GM21717 (cell line): ENCODE data around the gene TTC28.
"Not testable (repeated sequence)": the region's sequence is repeated elsewhere in the genome, so short reads cannot be mapped to it uniquely, and the experiment has no call there.

Source experiments
- ATAC-seq: cut with Tn5 transposase; IDR thresholded peaks from one replicate; pipeline ENCODE4 v1.9.1; 2021; ENCODE audit warnings: mild to moderate bottlenecking, moderate library complexity; ENCODE audit not compliant: unreplicated experiment

TTC28 gene

GRCh38 chr22:28497188-28497587 lies 182.5 kb downstream of the TTC28 start:
- ATAC-seq = no peak

DNA sequence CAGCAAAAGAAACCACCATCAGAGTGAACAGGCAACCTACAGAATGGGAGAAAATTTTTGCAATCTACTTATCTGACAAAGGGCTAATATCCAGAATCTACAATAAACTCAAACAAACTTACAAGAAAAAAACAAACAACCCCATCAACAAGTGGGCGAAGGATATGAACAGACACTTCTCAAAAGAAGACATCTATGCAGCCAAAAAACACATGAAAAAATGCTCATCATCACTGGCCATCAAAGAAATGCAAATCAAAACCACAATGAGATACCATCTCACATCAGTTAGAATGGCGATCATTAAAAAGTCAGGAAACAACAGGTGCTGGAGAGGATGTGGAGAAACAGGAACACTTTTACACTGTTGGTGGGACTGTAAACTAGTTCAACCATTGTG lies 188.4 kb downstream of the TTC28 start:
- not testable (repeated sequence) for ATAC-seq

- ATAC-seq = no peak
These were observed 190.8 kb downstream of the TTC28 start for GRCh38 chr22:28488825-28489224.

DNA sequence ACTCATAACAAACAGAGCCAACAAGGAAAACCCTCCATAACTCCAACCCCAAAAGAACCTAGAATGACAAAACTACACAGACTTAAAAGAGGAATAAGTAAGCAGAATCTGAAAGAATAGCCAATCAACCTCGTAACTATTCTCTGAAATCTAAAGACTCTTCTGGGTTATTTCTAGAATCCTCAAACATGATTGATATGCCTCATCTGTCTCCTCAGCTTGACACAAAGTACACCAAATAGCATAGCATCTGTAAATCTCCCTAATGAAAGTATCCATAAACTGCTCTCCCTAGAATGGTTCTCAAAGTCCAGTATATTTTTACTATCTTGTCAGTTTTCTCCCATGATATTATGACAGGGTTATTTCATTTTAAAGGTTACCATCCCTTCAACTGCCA lies 195.0 kb downstream of the TTC28 start:
- ATAC-seq = no peak

GRCh38 chr22:28481725-28482124 lies 197.9 kb downstream of the TTC28 start:
- no peak for ATAC-seq

DNA sequence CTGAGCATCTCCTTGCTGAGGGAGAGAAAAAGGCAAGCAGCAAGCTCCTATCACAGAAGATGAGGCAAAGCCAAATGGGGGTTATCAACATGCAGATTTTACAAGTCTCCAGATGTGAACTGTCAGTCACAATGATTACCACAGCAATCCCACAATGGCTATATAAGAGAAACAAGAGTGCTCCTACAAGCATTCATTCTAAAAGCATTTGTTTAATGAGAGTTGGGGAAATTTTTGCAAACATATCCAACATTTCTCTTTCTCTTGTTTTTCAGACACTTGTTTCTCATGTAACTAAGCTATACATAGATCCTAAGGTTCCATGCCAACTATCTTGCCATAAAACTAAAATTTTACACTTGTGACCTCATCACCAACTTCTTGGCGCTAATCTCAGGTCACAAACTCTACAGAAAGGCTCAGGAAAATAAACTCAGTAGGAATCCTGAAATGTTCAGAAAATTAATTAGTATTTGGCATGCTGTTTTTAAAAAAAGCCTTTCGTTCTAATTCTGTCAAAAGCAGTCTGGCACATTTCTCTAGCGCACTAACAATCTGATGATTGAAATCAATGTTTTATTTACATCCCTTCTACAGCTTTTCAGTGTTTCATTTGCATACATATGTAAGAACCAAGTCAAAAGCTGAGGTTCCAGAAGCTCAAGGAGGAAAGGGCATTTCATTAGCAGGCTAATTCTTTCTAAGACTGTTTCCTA lies 199.5 kb downstream of the TTC28 start:
- ATAC-seq = no peak

DNA sequence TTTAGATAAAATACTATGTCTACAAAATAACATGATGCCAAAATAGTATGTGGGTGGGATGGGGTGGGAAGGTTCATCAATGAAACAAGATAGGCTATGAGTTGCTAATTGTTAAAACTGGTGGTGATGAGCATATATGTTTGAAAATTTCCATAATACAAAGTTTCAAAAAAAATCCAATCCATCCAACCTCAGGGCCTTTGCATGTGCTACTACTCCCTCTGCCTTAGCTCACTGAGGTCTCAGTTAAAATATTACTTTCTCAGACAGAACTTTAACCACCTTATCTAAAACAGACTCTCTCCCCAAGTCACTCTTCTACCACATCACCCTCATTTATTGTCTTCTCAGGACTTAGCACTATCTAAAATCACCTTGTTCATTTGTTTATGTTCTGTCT lies 201.1 kb downstream of the TTC28 start:
- ATAC-seq = no peak

- no peak for ATAC-seq
These were observed 202.1 kb downstream of the TTC28 start for GRCh38 chr22:28477556-28477955.

DNA sequence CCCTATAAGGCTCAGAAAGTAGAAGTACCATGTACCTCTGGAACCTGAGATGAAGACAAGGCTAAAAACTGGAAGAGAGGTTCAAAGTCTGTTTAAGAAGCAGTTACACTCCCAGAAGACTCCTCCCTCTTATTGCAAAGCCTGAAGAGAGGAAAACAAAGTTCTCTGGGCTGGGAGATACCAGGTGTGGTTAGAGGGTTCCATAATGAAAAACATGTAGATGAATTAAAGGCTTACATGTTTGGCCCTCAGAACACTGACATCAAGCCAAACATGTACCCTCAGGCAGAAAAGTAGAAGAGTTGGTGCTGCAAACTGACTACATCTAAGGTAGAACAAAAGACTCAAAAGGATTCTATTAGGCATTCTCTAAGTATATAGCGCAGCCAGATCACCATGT lies 205.3 kb downstream of the TTC28 start:
- no peak for ATAC-seq

DNA sequence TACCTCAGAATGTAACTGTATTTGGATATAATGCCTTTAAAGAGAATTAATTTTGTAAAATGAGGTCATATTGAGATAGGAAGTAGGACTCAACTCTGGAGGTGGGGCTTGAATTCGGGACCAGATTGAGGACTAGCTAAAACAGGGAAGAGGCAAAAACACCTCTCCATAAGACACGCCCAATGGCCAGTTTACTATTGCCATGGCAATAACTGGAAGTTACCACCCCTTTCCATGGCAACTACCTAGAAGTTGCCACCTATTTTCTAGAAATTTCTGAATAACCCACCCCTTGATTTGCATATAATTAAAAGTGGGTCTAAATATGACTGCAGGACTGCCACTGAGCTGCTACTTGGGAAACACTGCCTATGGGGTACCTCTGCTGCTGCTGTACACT lies 206.4 kb downstream of the TTC28 start:
- no peak for ATAC-seq

DNA sequence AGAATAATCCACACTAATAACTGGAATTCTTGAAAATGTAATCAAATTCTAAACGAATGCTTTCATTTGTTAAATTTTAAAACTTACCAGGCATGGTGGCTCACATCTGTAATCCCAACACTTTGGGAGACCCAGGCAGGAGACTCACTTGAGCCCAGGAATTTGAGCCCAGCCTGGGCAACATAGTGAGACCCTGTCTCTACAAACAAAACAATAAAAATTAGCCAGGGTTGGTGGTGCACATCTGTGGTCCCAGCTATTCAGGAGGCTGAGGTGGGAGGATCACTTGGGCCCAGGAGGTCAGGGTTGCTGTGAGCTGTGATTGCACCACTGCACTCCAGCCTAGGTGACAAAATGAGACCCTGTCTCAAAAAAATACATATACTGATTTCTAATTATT lies 212.6 kb downstream of the TTC28 start:
- not testable (repeated sequence) for ATAC-seq

- no peak for ATAC-seq
These were observed 213.2 kb downstream of the TTC28 start for GRCh38 chr22:28466399-28466798.

DNA sequence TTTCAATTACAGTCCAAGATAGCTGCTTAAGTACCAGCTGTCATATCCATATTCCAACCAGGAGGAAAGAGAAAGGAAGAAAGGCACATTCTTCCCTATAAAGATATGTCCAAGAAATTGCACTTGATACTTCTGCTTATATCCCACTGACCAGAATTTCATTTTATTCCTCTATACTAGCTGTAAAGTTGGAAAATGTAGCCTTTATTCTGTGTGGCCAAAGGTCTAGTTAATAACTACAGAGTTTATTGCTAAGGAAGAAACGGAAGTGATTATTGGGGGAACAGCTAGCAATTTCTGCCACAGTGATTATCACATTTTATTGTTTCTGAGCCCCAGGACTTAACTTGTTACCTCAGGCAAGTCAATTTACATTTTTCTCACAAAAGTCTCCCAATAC lies 213.8 kb downstream of the TTC28 start:
- no peak for ATAC-seq

DNA sequence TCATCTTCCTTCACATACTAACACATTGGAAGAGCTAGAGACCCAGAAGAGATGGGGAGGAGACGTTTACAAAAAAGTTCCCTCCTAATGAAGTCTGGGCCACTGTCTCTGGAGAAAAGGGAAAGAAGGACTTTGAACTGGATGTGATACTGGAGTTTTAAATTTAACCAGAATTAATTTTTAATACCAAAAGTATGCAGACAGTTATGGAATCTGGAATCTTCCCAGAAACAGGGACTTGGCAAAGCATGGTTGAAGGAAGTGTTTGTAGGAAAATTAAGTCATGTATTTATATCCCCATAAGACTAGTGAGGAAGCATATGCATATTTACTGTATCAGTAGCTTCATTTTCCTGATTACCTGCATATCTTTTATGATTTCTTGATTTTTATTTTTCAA lies 215.5 kb downstream of the TTC28 start:
- ATAC-seq = no peak

- not testable (repeated sequence) for ATAC-seq
These were observed 216.2 kb downstream of the TTC28 start for GRCh38 chr22:28463408-28463807.

DNA sequence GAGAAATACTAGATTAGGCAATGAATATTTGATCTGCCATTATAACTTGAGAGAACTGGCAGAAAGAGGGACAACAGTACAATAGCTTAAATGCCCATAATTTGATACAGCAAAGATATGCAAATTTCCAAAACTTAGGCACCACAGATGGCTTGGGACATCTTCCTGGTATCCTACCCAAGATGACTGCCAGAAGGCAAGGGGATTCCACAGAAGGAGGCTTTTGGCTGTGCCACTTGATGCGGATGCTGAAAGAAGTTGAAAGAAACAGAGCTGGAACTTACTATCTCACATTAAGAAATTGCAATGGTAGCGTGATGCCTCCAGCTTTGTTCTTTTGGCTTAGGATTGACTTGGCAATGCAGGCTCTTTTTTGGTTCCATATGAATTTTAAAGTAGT lies 216.7 kb downstream of the TTC28 start:
- no peak for ATAC-seq

DNA sequence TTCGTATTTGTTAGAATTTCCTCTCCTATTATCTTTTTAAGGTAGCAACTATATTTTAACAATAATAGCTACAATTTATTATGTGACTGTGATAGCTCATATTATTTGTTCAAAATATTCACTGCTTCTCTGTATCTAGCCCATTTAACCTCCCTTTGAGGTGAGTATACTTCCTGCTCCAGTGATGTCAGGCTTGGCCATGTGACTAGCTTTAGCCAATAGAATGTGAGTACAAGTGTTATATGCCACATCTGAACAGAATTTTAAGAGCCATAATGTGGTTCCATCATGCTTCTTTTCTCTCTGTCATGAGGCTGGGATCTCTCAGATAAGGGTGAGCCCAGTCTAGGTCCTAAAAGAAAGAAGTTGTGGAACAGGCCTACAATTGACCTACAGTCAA lies 217.6 kb downstream of the TTC28 start:
- no peak for ATAC-seq

- no peak for ATAC-seq
These were observed 225.1 kb downstream of the TTC28 start for GRCh38 chr22:28454431-28455064.

- no peak for ATAC-seq
These were observed 229.5 kb downstream of the TTC28 start for GRCh38 chr22:28450109-28450508.

GRCh38 chr22:28449041-28449440 lies 230.6 kb downstream of the TTC28 start:
- no peak for ATAC-seq

DNA sequence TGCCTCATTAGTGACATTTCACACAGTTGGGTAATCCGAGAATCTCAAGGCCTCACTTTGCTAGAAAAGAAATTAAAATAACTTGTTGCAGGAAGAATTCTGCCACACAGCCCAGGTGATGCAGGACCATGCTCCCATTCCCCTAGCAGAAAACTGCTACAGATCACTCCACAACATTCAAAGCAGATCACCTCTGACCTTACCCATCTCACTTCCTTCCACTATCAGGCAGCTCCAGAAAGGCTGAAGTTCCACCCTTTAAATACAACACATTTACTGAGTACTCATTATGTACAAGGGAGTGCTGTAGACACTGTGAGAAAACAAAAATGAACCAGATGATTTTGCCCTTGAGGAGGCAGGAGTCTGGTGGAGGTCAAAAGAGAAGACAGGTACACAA lies 231.0 kb downstream of the TTC28 start:
- ATAC-seq = no peak

DNA sequence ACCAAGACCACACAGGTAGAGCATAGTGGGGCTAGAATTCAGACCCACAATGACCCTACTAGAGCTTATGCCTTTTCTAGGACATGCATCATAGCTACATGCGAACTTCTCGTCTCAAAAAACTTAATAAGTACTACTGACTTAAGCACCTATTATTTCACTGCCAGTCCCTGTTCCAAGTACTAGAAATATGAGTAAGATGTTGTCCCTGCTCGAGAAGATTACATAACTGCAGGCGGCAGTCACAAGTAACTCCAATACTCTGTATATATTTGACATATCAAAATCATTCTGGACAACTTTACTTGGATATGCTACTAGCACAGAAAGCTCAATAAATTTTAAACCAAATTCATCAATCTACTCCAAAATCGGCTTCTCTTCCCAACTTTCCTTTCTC lies 235.0 kb downstream of the TTC28 start:
- ATAC-seq = no peak

- no peak for ATAC-seq
These were observed 236.1 kb downstream of the TTC28 start for GRCh38 chr22:28443526-28443876.
